ENCODE data around the gene LHPP.

Gene LHPP

DNA sequence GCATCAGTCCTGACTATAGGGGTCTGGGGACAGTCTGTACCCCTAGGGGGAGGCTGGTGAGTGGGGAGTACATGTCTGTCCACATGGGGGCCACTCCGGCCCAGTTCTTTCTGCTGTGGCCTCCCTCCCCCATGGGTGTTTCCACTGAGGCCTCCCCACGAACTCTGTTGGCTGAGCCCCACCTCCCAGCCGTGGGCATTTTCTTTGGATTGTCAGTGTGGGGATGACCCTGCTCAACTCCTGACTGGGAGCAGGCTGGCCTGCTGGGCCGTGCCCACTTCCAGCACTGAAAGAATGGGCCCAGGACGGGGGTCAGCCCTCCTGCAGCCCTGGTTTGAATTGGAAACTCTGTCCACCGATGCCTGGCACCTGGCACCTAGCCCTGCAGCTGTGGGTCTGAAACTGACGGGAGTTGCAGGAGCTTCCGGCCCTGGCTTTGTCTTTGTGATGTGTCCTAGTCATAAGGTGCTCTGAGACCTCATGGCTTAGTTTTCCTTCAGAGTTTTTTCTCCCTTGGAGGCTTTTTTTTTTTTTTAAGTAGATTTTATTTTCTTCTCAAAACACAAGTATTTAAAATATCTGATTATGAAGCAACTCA is 46.5 kb downstream of the LHPP start:
- TF ChIP-seq POLR2A (IDR thresholded peaks at IDR 0.05; ENCODE audit: low read depth, low read length) (no peak), TAF1 (IDR thresholded peaks at IDR 0.05; ENCODE audit: borderline replicate concordance, low read depth, low read length) (no peak), POLR2AphosphoS5 (IDR thresholded peaks at IDR 0.05; ENCODE audit: low read depth, low read length) (no peak)
- no peak for DNase-seq (ENCODE audit: insufficient read length)
- no peak for FAIRE-seq

DNA sequence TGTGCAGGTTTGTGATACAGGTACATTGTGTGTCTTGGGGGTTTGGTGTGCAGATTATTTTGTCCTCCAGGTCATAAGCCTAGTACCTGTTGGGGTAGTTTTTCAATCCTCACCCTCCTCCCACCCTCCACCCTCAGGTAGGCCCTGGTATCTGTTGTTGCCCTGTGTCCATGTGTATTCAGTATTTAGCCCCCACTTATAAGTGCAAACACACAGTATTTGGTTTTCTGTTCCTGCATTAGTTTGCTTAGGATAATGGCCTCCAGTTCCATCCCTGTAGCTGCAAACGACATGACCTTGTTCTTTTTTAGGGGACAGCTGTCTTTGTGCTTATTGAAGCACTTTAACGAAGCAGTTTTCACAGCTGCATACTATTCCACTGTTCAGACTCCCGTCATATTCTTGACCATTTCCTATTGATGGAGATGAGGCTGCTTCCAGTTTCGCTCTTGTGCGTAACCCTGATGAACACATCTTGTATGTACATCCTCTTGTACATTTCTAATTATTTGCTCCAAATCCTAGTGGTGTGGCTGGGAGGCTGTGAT is 47.4 kb downstream of the LHPP start:
- no peak for DNase-seq (ENCODE audit: insufficient read length)
- TF ChIP-seq POLR2AphosphoS5 (IDR thresholded peaks at IDR 0.05; ENCODE audit: low read depth, low read length) (no peak), POLR2A (IDR thresholded peaks at IDR 0.05; ENCODE audit: low read depth, low read length) (no peak)
- FAIRE-seq, result no peak

DNA sequence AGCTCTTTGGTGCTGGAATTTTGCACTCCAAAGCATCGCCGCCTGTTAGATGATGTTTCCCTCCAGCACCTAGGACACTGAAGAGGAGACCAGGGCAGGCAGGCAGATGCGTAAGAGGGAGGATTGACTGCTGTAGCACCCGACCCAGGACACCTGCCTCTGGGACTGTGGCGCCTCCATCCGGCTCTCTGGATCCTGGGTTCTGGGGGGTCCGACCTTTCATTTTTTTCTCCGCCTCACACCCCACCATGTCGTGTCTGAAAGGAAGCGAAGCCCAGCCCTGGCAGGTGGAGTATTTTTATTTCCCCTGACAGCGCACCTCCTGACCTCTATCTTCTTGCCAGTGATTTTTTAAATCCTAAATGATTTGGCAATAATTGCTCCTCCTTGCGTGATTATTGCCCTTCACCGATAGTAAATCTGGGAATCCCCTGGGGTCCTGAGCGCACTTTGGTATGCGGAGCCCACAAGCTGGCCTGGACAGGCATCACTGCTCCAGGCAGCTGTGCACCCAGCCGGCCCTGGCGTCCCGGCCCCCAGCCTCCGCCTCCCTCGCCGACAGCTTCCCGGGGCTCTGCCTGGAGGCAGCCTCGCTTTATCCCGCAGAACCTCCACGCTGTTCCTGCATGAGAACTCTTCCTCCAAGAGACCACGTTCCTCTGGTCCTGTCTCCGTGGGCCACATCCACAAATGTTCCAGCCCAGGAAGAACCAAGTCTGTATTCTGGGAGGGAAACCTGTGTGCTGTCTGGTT is 48.4 kb downstream of the LHPP start:
- TF ChIP-seq POLR2A (IDR thresholded peaks at IDR 0.05; ENCODE audit: low read depth, low read length) (no peak), TAF1 (IDR thresholded peaks at IDR 0.05; ENCODE audit: borderline replicate concordance, low read depth, low read length) (no peak), POLR2AphosphoS5 (IDR thresholded peaks at IDR 0.05; ENCODE audit: low read depth, low read length) (no peak)
- FAIRE-seq (no peak), DNase-seq (ENCODE audit: insufficient read length) (no peak)

DNA sequence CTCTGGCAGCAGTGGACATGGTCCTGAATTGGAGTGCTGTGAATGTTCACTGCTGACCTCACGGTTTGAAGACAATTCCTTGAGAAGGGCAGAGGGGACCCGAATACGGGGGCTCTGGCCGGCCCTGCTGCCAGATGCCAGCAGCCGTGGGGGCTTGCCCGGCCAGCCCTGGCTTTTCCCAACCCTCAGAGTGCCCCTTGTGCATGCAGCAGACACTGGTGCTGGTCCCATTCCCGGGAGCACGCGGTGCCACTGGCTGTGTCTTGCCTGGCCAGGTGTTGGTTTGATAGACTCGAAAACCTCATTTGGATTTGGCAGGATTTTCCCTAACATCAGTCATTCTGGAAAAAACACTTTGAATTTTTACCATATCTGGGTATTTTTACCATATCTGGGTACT is 49.1 kb downstream of the LHPP start:
- TF ChIP-seq POLR2AphosphoS5 (IDR thresholded peaks at IDR 0.05; ENCODE audit: low read depth, low read length) (no peak), POLR2A (IDR thresholded peaks at IDR 0.05; ENCODE audit: low read depth, low read length) (no peak), TAF1 (IDR thresholded peaks at IDR 0.05; ENCODE audit: borderline replicate concordance, low read depth, low read length) (no peak)
- DNase-seq (ENCODE audit: insufficient read length) (no peak), FAIRE-seq (no peak)

DNA sequence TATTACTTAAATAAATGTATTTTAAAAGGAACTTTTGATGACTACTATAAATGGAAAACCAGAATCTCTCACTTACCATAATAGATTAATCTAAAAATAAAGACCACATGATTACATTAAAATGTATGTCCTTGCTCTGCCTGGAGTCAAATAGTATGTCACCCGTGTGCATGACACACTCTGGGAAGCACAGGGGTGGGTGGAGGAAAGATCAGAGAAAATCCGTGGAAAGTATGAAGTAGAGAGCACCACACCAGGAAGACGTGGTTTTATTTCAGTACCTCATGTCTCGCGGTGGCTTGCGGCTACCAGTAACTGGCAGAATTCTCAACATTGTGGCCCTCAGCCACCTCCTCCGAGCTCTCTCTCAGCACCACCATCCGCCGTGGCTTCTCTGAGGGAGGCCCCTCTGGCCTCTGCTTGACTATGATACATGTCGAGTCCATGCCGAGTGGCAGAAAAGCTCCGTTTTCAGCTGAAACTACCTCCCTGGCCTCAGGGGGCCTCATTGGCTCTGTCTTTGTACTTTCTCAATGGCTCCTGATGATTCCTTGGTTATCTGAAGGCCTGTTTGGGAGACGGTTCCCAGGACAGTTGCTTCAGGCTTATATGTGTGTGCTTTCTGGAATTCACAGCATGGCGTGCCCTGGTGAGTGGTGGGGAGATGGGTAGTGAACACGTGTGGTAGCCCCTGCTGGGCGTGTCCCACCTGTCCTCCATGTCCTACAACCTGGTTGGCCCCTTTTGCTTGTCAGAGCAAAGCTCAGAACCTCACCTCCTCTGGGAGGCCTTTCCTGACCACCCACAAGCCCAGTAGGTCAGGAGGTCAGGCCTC is 49.8 kb downstream of the LHPP start:
- TF ChIP-seq TAF1 (IDR thresholded peaks at IDR 0.05; ENCODE audit: borderline replicate concordance, low read depth, low read length), result no peak
- no peak for TF ChIP-seq POLR2A (IDR thresholded peaks at IDR 0.05; ENCODE audit: low read depth, low read length)
- TF ChIP-seq POLR2AphosphoS5 (IDR thresholded peaks at IDR 0.05; ENCODE audit: low read depth, low read length), result no peak
- no peak for FAIRE-seq
- DNase-seq (ENCODE audit: insufficient read length), result no peak

DNA sequence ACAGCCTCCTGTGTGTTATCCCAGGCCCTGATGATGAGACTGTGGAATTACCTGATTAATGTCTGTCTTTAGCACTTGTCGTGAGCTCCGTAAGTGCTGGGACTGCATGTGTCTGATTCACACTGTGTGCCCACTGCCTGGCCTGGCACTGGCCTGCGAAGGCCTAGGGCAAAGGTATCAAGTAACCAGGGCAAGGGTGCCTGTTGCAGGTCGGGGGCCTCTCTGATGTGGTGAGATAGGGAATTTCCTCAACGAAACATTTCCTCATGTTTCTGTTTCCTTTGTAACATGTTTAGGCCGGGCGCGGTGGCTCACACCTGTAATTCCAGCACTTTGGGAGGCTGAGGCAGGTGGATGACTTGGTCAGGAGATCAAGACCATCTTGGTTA is 50.4 kb downstream of the LHPP start:
- no peak for FAIRE-seq
- DNase-seq (ENCODE audit: insufficient read length), result no peak
- TF ChIP-seq POLR2A (IDR thresholded peaks at IDR 0.05; ENCODE audit: low read depth, low read length) (no peak), TAF1 (IDR thresholded peaks at IDR 0.05; ENCODE audit: borderline replicate concordance, low read depth, low read length) (no peak), POLR2AphosphoS5 (IDR thresholded peaks at IDR 0.05; ENCODE audit: low read depth, low read length) (no peak)

DNA sequence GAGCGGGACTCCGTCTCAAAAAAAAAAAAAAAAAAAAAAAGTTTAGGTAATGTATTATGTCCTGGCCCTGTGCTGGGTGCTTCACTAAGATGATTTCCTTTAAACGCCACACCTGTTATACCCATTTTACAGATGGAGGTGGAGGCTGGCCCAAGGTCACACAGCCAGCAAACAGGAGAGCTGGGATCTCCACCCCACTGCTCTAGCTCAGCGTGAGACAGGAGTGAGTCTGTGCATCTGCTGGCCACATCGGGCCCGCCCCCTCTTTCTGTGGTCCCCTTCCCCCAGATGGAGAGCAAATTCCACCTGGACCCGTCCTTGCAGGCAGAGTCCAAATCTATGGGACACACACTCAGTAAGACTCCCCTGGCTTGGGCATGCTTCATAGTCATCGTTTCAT is 51.0 kb downstream of the LHPP start:
- TF ChIP-seq POLR2A (IDR thresholded peaks at IDR 0.05; ENCODE audit: low read depth, low read length), result no peak
- no peak for TF ChIP-seq POLR2AphosphoS5 (IDR thresholded peaks at IDR 0.05; ENCODE audit: low read depth, low read length)
- no peak for TF ChIP-seq TAF1 (IDR thresholded peaks at IDR 0.05; ENCODE audit: borderline replicate concordance, low read depth, low read length)
- no peak for FAIRE-seq
- DNase-seq (ENCODE audit: insufficient read length), result no peak

DNA sequence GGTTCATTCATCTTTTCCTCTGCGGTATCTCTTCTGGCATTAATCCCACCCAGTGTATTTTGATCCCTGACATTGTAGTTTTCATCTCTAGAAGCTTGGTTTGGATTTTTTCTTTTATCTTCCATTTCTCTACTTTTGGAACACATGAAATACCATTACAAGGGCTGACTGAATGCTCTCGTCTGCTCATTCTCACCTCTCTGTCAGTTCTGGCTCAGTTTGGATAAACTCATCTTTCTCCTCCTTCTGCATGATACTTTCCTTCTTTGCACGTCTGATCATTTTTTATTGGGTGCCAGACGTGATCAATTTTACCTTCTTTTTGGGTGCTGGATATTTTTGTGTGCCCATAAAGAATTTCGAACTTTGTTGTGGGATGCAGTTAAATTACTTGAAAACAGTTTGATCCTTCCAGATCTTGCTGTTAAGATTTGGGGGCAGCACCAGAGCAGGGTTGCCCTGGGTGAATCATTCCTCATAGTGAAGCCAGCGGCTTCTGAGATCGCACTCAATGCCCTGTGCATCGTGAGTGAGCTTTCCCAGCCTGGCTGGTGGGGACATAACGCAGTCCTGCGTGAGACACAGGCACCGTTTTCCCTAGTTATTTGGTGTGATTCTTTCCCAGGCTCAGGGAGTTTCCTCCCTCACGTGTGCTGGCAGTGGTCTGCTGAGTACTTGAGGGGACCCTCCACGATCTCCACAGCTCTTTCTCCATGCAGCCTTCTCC is 53.8 kb downstream of the LHPP start:
- FAIRE-seq (no peak), DNase-seq (ENCODE audit: insufficient read length) (no peak)
- TF ChIP-seq POLR2AphosphoS5 (IDR thresholded peaks at IDR 0.05; ENCODE audit: low read depth, low read length) (no peak), TAF1 (IDR thresholded peaks at IDR 0.05; ENCODE audit: borderline replicate concordance, low read depth, low read length) (no peak), POLR2A (IDR thresholded peaks at IDR 0.05; ENCODE audit: low read depth, low read length) (no peak)

DNA sequence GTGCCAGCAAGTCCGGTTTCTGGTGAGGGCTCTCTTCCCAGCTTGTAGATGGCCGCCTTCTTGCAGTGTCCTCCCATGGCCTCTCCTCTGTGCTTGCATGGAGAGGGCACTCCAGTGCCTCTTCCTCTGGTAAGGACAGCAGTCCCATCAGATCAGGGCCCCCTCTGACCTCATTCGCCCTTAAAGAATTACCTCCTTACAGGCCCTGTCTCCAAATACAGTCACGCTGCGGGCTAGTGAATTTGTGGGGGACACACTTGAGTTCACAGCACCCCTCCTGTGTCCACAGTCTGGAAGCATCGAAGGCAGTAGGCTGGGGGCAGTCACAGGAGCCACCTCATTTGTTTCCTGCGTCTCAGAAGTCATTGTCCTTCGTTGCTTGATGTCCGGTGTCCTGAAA is 54.6 kb downstream of the LHPP start:
- FAIRE-seq (no peak), DNase-seq (ENCODE audit: insufficient read length) (no peak)
- TF ChIP-seq POLR2A (IDR thresholded peaks at IDR 0.05; ENCODE audit: low read depth, low read length) (no peak), POLR2AphosphoS5 (IDR thresholded peaks at IDR 0.05; ENCODE audit: low read depth, low read length) (no peak), TAF1 (IDR thresholded peaks at IDR 0.05; ENCODE audit: borderline replicate concordance, low read depth, low read length) (no peak)

DNA sequence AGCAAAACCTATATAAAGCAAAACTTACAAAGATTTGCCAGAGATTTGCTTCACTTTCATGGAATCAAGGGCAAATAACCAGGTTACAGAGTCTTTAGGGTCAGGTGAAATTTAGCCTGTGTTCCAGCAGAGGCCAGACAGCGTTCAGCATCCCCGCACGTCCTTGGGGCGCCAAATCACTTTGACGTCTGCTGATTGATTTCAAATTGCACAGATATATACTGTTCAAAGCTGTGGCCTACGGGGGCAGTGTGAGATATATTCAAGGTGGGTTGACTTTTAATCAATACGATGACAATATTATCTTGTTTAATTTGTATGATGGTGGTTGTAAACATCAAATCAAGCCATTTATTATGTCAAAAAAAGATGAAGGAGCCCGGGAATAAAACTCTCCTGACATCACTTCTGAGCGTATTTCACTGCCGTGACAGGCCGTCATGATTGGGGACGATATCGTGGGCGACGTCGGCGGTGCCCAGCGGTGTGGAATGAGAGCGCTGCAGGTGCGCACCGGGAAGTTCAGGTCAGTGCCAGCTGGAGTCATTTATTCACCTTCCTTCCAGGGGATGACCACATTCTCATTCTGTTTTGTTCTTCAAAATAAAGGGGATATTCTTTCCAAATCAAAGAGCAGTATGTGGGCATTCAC is 55.2 kb downstream of the LHPP start:
- TF ChIP-seq POLR2AphosphoS5 (IDR thresholded peaks at IDR 0.05; ENCODE audit: low read depth, low read length) (no peak), POLR2A (IDR thresholded peaks at IDR 0.05; ENCODE audit: low read depth, low read length) (no peak), TAF1 (IDR thresholded peaks at IDR 0.05; ENCODE audit: borderline replicate concordance, low read depth, low read length) (no peak)
- DNase-seq (ENCODE audit: insufficient read length) (no peak), FAIRE-seq (no peak)

All from GM12892 (cell line).